Keratinocyte (primary cell): ENCODE data around the gene PPIA. TPM values are rescaled to one million over a fixed set of nuclear protein-coding genes. Genes with fewer than 3 reads are reported as not detected.

Experiments
- DNase-seq: peaks from one replicate; pipeline ENCODE4 v3.0.0-alpha.2; 2011; ENCODE audit warnings: low read depth, missing footprints, low spot score
- FAIRE-seq: peaks from 2 replicates; lab custom pipeline; 2011; peaks lifted over from hg19 to GRCh38; lab: Jason Lieb, UNC
- H2AFZ ChIP-seq: 2 replicates; pipeline ENCODE4 v1.6.0; 2012; ENCODE audit warnings: low read length, control low read depth, inconsistent platforms; ENCODE audit not compliant: control insufficient read depth
- H3K27ac ChIP-seq: 2 replicates; pipeline ENCODE4 v1.5.1; 2011; ENCODE audit warnings: low read length; ENCODE audit not compliant: control insufficient read depth, insufficient read depth
- H3K27me3 ChIP-seq: 3 replicates; pipeline ENCODE4 v1.6.0; 2011; ENCODE audit warnings: low read length; ENCODE audit not compliant: control insufficient read depth, insufficient read depth; ENCODE audit errors: extremely low read depth
- H3K36me3 ChIP-seq, 2 experiments: 2 replicates in 1 of 2; 3 replicates in 1 of 2; pipeline ENCODE4 v1.5.1; 2011; ENCODE audit warnings: low read length in 2 of 2, mild to moderate bottlenecking in 1 of 2; ENCODE audit not compliant: control insufficient read depth in 2 of 2, insufficient read depth in 2 of 2; ENCODE audit errors: extremely low read depth in 1 of 2
- H3K4me1 ChIP-seq: 3 replicates; pipeline ENCODE4 v1.5.1; 2011; ENCODE audit warnings: low read length; ENCODE audit not compliant: control insufficient read depth, insufficient read depth; ENCODE audit errors: extremely low read depth
- H3K4me2 ChIP-seq: 3 replicates; pipeline ENCODE4 v1.6.0; 2011; ENCODE audit warnings: low read depth, low read length; ENCODE audit not compliant: control insufficient read depth, insufficient read depth; ENCODE audit errors: extremely low read depth
- H3K4me3 ChIP-seq, 3 experiments: fragments of 200-600 bp in 1 of 3; sonication (generic) in 1 of 3; 2 replicates in 2 of 3; 3 replicates in 1 of 3; pipeline ENCODE4 v1.5.1; 2011 to 2016; ENCODE audit warnings: low read length in 3 of 3, mild to moderate bottlenecking in 3 of 3, control low read depth in 2 of 3, inconsistent platforms in 1 of 3, low read depth in 1 of 3, mixed read lengths in 1 of 3, mixed run types in 1 of 3, moderate library complexity in 1 of 3; ENCODE audit not compliant: control insufficient read depth in 2 of 3, insufficient read depth in 2 of 3; ENCODE audit errors: extremely low read depth in 1 of 3
- H3K79me2 ChIP-seq: 2 replicates; pipeline ENCODE4 v1.6.0; 2012; ENCODE audit warnings: low read length; ENCODE audit not compliant: control insufficient read depth, insufficient read depth
- H3K9ac ChIP-seq: 3 replicates; pipeline ENCODE4 v1.6.0; 2011; ENCODE audit warnings: low read length; ENCODE audit not compliant: control insufficient read depth, insufficient read depth; ENCODE audit errors: extremely low read depth
- H3K9me1 ChIP-seq: 3 replicates; pipeline ENCODE4 v1.6.0; 2011; ENCODE audit warnings: low read length; ENCODE audit not compliant: control insufficient read depth, insufficient read depth; ENCODE audit errors: extremely low read depth
- H3K9me3 ChIP-seq: 2 replicates; pipeline ENCODE4 v1.5.1; 2012; ENCODE audit warnings: low read depth, low read length; ENCODE audit not compliant: control insufficient read depth
- H4K20me1 ChIP-seq: 3 replicates; pipeline ENCODE4 v1.6.0; 2011; ENCODE audit warnings: low read length; ENCODE audit not compliant: control insufficient read depth, insufficient read depth; ENCODE audit errors: extremely low read depth
- EZH2 ChIP-seq: IDR thresholded peaks from one replicate; pipeline ENCODE4 v1.6.1; 2012; ENCODE audit warnings: inconsistent platforms, mild to moderate bottlenecking, low read length, moderate library complexity
- dilution Hi-C: fragments of 300-500 bp; cut with MboI; formaldehyde crosslinking; loops from one replicate; pipeline ENCODE4 v1.7.0; 2020; ENCODE audit warnings: low sequenced_read_pairs; ENCODE audit not compliant: extremely low pct_ligation_motif_present
- polyA plus RNA-seq, 5 experiments: library from polyadenylated mRNA; depleted of rRNA in 3 of 5; stranded (reverse) in 3 of 5; stranded (forward) in 1 of 5; unstranded in 1 of 5; fragments of >200 nt; gene quantifications; 1 replicate in 1 of 5; 2 replicates in 3 of 5; 3 replicates in 1 of 5; pipeline versions ENCODE4 v1.2.1 to v1.2.3, GENCODE V29; 2011 to 2012; ENCODE audit warnings: missing spikeins in 2 of 5, low read depth in 1 of 5, low replicate concordance in 1 of 5
- TF ChIP-seq, protein P1 (sequence below), 3 experiments: IDR thresholded peaks in 1 of 3; conservative IDR thresholded peaks in 1 of 3; optimal IDR thresholded peaks in 1 of 3; 2 replicates in 2 of 3; 3 replicates in 1 of 3; pipeline versions ENCODE3 to v1.5.1; 2011; ENCODE audit warnings: low read length in 3 of 3, mild to moderate bottlenecking in 3 of 3, moderate library complexity in 2 of 3, control low read depth in 1 of 3, inconsistent platforms in 1 of 3; ENCODE audit not compliant: insufficient read depth in 2 of 3; ENCODE audit errors: extremely low read depth in 1 of 3

The PPIA gene
- polyA plus RNA-seq, 1 donor (not counting 4 experiments of a cell fraction or from before 2014, with no cell fraction given): 6,965 TPM

DNA sequence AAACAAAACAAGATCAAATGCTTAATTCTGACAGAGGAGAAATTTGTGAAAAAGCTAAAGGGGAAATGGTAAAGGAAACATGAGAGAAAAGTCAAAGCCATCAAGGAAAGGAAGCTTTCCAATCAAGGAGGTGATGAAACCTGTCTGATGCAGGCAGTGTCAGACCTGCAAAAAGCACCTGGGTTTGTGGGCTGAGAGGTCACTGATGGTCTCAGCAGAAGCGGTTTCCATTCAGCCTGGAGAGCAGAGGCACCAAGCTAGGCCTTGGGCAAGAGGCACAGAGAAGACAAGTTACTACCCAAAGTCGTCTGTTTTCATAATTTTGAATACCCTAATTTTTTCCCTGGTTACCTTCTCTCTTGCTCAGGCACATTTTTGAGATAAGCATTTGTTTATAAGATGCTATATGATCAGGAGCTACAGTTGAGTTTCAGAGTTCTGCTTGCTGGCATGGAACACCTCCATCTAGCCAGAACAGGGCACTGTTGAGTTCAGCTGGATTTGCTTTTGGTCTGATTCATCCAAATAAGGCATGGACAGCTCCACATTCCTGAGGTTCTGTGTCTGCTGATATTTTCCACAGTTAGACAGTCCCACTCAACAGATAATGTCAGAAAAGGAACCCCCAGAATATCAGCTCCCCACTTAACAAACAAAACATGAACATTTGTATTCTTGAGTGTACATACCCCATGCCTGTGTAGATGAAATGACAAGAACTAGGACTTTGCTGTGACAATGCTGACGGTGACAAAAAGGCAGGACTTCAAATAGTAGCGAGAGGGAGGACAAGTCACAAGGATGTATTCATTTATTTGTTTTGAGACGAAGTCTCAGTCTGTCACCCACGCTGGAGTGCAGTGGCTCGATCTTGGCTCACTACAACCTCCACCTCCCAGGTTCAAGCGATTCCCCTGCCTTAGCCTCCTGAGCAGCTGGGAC is 4.9 kb upstream of the PPIA start:
- dilution Hi-C loops: no loop called here
- Histone ChIP-seq H3K36me3 (no peaks in the 10 kb centered on the region), H3K9me1 (no peaks in the 10 kb centered on the region), H2AFZ (no peak overlapping the region), H4K20me1 (no peaks in the 10 kb centered on the region), H3K4me3 (no peak overlapping the region), H3K4me2 (no peak overlapping the region), H3K79me2 (peaks cover under 1% of the 10 kb centered on the region), H3K4me1 (no peaks in the 10 kb centered on the region), H3K27me3 (no peaks in the 10 kb centered on the region), H3K27ac (no peak overlapping the region), H3K9ac (no peak overlapping the region), H3K9me3 (no peaks in the 10 kb centered on the region)
- FAIRE-seq (no peak), DNase-seq (no peak)
- TF ChIP-seq, protein P1, sequence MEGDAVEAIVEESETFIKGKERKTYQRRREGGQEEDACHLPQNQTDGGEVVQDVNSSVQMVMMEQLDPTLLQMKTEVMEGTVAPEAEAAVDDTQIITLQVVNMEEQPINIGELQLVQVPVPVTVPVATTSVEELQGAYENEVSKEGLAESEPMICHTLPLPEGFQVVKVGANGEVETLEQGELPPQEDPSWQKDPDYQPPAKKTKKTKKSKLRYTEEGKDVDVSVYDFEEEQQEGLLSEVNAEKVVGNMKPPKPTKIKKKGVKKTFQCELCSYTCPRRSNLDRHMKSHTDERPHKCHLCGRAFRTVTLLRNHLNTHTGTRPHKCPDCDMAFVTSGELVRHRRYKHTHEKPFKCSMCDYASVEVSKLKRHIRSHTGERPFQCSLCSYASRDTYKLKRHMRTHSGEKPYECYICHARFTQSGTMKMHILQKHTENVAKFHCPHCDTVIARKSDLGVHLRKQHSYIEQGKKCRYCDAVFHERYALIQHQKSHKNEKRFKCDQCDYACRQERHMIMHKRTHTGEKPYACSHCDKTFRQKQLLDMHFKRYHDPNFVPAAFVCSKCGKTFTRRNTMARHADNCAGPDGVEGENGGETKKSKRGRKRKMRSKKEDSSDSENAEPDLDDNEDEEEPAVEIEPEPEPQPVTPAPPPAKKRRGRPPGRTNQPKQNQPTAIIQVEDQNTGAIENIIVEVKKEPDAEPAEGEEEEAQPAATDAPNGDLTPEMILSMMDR (optimal IDR thresholded peaks at IDR 0.05 in 1 of 3, IDR thresholded peaks at IDR 0.05 in 1 of 3, conservative IDR thresholded peaks at IDR 0.05 in 1 of 3; ENCODE audit: extremely low read depth in 1 of 3, insufficient read depth in 2 of 3, low read length in 3 of 3): peak in 1 of 3 experiments; percentile 12
- TF ChIP-seq EZH2: no peak

DNA sequence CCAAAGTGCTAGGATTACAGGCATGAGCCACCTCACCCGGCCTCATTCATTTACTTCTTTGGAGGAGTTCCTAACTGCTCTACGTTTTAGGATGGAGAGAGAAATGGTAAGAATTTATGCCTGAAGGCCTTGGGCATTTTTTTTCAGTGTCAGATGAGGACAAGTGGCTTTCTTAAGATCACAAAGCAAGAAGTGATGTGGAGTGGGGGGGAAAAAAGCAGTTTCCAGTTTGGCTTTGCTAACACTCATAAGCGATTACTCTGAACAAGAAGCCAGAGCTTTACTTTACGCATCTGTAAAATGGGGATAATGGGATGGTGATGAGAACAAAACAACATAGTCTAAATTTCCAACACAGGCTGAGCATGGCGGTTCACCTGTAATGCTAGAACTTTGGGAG is 2.6 kb upstream of the PPIA start:
- H3K9me3 ChIP-seq: no peaks in the 10 kb centered on the region
- FAIRE-seq (no peak), DNase-seq (no peak)
- no peaks in the 10 kb centered on the region for H3K9me1 ChIP-seq
- H3K79me2 ChIP-seq: peaks cover 23% of the 10 kb centered on the region
- H3K4me3 ChIP-seq: no peak overlapping the region
- H3K4me2 ChIP-seq: no peak overlapping the region
- peaks cover 7% of the 10 kb centered on the region for H3K4me1 ChIP-seq
- TF ChIP-seq, protein P1 (optimal IDR thresholded peaks at IDR 0.05 in 1 of 3, IDR thresholded peaks at IDR 0.05 in 1 of 3, conservative IDR thresholded peaks at IDR 0.05 in 1 of 3; ENCODE audit: extremely low read depth in 1 of 3, insufficient read depth in 2 of 3, low read length in 3 of 3): no peak
- TF ChIP-seq EZH2: no peak
- H3K27me3 ChIP-seq: no peaks in the 10 kb centered on the region
- no peak overlapping the region for H3K27ac ChIP-seq
- dilution Hi-C loops: no loop called here
- no peak overlapping the region for H2AFZ ChIP-seq
- H4K20me1 ChIP-seq: peaks cover 12% of the 10 kb centered on the region
- peaks cover 3 to 11% of the 10 kb centered on the region in 2 experiments for H3K36me3 ChIP-seq
- no peak overlapping the region for H3K9ac ChIP-seq
